ENCODE results near the gene AUP1.
"Not testable (repeated sequence)": the region's sequence is repeated elsewhere in the genome, so short reads cannot be mapped to it uniquely, and the experiment has no call there.

AUP1 gene, protein sequence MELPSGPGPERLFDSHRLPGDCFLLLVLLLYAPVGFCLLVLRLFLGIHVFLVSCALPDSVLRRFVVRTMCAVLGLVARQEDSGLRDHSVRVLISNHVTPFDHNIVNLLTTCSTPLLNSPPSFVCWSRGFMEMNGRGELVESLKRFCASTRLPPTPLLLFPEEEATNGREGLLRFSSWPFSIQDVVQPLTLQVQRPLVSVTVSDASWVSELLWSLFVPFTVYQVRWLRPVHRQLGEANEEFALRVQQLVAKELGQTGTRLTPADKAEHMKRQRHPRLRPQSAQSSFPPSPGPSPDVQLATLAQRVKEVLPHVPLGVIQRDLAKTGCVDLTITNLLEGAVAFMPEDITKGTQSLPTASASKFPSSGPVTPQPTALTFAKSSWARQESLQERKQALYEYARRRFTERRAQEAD

DNA sequence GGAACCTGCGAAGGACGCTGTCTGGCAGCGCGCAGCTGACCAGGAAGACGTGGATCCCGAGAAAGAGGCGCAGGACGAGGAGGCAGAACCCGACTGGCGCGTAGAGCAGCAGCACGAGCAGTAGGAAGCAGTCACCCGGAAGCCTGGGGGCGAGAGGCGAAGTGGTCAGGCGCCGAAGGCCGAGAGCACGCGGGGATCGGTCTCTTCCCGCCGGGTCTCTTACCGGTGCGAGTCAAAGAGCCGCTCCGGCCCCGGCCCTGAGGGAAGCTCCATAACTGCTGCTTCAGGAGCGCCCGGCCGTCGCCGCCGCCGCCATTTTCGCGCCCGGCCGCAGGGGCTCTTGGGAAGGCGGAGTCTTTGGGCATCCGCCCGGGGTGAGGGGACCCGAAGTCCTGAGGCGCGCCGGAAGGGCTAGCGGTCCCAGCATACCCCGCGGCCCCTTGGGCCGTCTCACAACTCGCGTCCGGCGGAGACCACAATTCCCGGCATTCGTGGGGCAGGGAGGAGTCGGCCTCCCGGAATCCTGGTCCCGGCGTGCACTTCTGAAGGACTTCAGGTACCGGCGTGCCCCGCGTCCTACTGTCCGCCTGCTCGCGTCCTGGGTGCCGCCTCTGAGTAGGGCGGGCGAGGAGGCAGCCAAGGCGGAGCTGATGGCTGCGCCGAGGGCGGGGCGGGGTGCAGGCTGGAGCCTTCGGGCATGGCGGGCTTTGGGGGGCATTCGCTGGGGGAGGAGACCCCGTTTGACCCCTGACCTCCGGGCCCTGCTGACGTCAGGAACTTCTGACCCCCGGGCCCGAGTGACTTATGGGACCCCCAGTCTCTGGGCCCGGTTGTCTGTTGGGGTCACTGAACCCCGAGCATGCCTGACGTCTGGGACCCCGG lies at the start of gene AUP1, which contains the start of gene HTRA2:
AUP1 (minus strand) TSS at position 350 of the 882 bp plus-strand sequence; CDS start at position 273, 77 bp downstream.
HTRA2 (plus strand) TSS at position 577 of the 882 bp plus-strand sequence; CDS start at position 651, 74 bp downstream.
- peak; percentile 99 for DNase-seq (ENCODE audit: low spot score)

DNA sequence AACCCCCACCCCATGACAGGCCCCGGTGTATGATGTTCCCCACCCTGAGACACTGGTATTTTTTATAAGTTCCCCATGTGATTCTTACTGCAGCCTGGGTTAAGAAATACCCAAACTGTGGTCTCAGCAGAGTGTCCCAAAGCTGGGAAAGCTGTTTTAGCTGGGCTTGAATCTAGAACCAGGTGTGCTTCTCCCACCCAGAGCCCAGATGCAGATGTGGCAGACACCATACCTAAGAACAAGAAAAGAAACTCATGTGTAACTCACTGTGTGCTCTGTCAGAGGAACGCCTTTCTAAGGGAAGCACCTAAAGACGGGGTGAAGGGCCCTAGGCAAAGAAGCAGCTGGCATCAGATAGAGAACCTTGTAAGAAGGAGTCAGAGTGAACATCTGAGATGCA lies 48.9 kb upstream of the AUP1 start:
- DNase-seq (ENCODE audit: low spot score), result no peak

DNA sequence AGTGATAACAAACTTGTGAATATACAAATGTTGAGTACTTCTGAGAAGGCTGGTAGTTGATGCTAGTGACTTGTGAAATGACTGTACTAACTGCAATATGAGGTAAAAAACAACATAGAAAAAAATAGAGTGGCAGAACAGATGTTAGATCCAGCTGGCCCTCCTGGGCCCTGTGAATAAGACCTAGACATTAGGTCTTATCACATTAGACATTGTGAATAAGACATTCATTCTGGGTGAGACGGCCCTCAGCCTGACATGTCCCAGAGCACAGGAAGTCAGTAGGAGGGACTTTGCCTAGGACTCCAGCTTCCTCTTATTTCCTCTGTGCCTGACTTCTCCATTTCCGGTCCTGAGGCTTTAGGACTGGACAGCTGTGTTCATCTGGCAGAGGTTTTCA lies 47.9 kb upstream of the AUP1 start:
- DNase-seq (ENCODE audit: low spot score), result peak; percentile 29

DNA sequence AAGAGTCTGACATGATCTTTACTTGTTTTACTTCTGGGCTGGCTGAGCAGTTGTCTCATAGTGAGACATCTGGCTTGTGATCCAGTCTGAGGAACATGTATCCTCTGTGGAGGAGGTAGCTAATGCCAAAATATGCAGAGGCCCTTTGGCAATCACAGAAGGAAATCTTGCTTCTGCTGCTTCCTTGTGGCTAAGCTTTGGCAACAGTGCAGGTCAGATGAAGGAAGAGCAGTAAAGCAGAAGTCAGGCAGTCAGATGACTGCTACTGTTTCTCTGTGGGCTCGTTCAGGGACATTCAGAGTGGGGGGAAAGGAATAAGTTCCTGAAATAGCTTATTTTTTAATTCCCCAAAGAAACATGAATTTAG lies 47.3 kb upstream of the AUP1 start:
- peak; percentile 82 for DNase-seq (ENCODE audit: low spot score)

DNA sequence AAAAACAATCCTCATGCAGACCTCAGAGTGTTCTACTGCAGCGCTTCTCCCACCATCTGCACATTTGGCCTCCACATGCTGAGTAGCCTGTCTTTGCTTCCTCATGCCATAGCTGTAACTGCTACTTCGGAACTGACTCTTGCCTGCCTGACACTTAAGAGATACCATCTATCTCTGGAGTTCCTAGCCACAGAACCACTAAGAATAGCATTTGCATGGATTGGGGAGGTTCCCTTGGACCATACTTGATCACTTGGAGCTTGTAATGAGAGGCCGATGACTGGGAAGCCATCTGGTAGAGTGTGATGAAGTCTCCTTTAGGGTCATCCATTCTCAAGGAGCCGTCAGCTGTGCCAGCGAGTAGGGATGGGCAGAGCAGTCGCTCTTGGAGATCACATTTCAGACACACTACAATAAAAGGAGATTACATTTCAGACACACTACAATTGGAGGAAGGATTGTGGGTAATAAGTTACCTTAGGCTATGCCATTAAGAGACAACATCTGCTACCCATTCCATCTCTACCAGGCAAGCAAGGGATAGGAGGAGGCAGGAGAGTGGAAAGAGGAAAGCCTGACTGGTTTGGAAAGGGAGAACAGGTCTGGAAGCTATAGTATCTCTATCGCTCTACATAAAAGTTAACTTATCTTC lies 46.8 kb upstream of the AUP1 start:
- DNase-seq (ENCODE audit: low spot score), result peak; percentile 59

DNA sequence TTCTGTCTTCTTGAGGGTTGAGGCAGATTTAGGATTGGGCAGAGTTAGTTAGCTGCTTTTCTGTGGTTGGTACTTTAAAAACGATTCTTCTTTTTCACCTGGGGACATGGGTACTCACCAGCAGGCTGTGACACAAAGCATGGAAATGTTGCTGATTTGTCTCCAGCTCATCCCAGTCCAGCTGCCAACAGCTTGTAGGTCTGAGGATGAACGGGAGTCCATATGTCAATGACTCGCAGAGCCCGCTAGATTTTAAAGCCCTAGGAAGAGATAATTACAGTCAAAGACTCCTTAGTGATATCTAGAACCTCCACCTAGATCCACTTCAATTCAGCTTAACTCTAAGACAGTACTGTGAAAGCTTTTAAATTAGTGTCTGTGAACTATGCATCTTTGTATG lies 45.8 kb upstream of the AUP1 start:
- DNase-seq (ENCODE audit: low spot score), result no peak

DNA sequence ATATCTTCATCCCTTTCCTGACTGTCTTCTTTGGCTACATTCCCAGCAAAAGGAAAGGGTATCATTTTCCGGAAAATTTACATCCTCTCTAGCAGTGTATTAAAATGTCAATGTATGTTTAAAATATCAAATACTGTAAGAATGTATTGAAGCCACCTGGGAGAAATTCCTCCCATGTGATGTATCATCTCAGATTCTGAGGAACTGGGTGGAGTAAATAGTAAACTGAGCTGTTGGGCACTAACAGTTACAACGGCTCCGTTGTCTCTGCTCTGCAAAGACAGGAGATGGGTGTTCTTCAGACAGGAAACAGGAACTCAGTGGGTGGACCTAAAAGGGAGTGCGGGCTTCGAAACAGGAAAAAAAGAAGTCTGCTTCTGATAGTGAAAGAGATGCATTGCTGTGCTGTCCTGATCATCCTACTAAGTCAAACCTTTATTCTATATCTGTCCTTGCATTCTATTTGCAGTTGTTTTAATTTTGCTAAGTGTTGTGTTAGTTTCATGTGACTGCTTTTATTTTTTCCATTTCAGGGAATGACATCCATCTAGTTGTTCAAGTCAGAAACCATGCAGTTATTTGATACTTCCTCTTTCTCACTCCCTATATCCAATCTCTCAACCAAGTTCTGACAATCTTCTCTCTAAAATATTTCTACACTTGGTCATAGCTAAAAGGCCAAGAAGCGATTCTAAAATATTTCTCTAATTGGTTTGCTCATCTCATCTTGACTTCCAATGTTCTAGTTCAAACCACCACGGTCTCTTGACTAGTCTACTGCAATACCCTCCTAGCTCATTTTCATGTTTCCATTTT lies 44.4 kb upstream of the AUP1 start:
- peak; percentile 51 for DNase-seq (ENCODE audit: low spot score)

DNA sequence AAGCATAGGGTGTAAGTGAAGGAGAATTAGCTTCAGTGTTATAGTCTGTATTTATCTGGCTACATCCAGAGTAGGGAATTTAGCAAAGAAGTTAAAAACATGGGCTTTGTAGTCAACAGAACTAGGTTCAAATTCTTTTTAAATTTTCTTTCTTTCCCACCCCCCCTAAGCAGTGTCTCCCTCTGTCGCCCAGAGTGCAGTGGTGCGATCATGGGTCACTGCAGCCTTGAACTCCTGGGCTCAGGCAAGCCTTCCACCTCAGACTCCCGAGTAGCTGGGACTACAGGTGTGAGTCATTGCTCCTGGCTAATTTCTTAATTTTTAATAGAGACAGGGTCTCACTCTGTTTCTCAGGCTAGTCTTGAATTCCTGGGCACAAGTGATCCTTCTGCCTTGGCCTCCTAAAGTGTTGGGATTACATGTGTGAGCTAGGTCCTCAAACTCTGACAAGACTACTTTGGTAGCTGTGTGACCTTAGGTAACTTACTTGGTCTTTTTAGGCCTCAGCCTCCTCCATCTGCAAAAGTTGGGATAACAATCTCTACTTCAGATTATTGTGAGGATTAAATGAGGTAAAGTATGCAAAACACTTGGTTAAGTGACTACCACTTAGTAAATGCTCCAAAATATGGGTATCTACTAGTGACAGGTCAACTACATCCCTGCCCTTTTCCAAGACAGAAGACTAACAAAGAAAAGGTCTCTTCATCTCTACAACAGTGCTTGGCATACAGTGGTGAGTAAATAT lies 42.8 kb upstream of the AUP1 start:
- no peak for DNase-seq (ENCODE audit: low spot score)

DNA sequence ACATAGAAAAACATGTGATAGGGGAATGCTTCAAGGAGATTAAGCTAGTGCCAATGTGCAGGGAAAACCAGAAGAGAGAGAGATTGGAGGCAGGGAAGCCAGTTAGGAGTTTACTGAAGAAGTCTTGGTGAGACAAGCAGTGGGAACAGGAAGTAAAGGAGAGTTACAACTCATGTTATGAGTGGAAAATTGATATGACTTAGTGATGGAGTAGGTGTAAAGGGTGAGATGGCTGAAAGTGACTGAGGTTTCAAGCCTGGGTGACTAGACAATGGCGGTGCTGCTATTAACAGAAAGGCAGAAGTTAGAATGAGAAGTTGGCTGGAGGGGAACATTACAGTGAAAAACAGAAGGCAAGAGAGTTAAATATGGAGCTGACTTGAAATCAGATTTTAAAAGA lies 41.6 kb upstream of the AUP1 start:
- DNase-seq (ENCODE audit: low spot score), result no peak

DNA sequence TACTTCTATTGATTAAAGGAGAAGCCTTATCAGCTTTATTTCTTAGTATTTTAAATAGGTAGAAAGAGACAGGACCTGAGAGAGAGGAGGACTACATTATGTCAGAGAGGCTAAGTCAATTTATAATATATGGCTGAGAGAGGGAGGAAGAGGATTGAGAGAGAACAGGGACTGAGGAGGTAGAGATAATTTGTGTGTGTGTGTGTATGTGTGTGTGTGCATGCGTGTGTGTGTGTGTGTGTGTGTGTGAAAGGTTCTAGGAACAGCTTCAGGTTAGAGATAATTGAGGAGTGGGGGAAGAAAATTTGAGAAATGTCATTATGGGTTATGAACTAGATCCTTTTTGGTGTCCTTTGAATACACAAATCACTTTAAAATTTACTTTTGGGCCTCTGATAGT lies 40.2 kb upstream of the AUP1 start:
- no peak for DNase-seq (ENCODE audit: low spot score)

DNA sequence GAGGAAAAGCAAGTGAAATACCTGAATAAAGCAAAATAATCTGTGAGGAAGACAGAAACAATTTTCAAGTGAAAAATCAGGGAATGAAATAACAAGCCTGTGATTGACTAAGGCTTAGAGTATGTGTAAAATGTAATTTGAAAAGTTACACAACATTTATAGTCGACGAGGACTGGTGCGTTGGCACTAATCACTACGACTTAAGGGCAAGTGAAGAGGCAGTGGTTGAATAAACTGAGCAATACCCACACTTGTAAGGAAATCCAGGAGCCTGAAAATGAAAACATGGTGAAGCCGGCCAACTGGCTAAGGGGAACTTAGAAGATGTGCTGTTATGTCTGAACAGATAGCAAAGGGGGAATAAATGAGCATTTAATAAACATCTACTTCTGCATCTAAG lies 38.4 kb upstream of the AUP1 start:
- DNase-seq (ENCODE audit: low spot score), result peak; percentile 67

DNA sequence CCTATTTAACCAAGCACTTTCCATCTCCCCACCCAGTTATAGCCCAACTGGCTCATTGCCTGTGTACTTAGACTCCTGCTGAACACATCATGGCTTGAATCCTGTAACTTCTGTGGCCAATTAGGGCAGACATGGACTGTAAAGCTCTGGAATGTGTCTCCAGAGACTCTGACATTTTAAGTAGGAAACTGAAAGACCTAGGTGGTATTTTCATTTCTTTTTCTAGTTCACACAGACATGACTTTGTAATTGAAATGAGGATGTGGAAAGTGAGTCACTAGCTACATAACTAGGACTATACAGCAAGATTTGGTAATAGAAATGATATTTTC lies 37.2 kb upstream of the AUP1 start:
- DNase-seq (ENCODE audit: low spot score), result peak; percentile 81

DNA sequence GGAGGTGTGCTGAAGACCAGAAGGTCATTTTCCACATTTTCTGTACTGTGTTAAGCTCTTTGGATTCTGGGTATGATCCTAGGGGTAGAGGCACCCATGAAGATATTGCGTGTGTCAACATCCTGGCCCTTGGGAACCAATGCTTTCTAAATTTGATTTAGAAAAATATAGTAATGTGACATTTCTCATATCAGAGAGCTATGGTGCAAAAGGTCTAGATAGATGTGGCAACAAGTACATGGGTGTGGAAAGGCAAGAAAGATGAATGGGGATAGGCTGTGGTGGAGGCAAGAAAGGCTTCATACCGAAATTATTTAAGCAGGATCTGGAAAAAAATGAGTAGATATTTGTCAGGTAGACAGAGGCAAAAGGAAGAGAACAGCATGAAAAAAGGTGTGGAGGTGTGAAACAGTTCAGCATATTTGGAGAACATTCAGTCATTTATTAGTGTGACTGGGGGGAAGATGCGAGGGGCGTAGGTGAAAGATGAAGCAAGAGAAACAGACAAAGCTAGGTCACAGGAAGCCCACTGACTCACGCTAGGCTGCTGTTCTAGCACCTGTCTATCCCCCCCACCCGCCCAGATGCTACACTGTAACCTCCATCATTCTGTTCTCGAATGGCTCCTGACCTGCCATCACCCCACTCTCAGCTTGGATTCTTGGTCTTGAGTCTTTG lies 36.7 kb upstream of the AUP1 start:
- no peak for DNase-seq (ENCODE audit: low spot score)

DNA sequence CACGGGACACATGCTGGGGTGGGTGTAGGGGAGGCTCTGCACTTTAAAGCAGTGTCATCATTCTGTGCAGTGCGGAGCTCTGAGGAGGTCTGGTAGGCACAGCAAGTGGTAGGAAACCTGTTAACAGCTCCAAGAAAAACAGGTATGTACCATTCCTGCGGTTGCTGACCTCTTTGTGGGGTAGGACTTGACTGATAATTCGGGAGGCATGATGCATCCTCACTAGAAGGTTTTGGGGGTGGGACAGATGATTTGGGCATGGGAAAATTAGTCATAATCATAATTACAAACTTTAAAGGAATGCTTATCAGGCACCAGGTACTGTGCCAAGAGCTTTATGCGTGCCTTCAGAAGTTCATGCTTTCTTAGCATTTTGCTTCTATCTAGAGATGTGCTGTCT lies 34.7 kb upstream of the AUP1 start:
- peak; percentile 38 for DNase-seq (ENCODE audit: low spot score)

DNA sequence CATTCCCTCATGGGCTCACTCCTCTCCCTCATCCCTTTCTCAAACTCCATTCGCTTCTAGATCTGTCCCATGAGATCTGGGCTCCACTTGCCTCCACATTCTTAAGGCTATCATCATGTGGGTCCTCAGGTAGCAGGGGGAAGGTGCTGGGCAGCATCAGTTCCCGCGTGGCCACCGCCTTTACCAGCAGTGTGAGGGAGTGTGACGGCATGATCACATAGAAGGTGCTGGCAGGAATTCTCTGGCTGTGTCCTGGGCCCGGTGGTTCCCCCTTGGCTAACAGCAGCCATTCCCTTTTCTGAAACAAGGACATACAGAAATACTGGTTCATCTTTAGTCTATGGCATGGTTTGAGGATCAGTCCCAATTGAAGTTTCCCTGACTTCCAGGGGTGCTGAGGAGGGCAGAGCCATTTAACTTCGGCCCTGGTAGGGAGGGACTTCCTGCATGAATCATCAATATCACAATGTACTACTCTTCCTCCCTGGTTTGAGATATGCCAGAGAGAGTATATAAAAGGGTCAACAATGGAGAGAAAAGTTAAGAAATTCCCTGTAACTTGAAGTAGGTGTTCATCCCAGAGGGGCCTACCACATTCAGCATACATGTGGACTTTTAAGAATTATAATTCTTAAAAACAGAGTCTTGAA lies 32.7 kb upstream of the AUP1 start:
- no peak for DNase-seq (ENCODE audit: low spot score)

DNA sequence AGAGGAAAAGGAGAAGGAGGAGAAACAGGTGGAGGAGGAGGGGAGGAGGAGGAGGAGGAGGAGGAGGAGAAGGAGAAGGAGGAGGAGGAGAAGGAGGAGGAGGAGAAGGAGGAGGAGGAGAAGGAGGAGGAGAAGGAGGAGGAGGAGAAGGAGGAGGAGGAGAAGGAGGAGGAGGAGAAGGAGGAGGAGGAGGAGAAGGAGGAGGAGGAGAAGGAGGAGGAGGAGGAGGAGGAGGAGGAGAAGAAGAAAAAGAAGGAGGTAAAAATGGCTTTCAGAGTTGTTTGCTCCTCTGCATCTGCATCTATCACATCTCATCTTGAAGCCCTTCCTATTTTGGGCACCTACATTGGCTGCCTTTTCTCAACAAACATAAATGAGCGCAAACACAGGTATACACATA lies 31.5 kb upstream of the AUP1 start:
- DNase-seq (ENCODE audit: low spot score), result not testable (repeated sequence)

DNA sequence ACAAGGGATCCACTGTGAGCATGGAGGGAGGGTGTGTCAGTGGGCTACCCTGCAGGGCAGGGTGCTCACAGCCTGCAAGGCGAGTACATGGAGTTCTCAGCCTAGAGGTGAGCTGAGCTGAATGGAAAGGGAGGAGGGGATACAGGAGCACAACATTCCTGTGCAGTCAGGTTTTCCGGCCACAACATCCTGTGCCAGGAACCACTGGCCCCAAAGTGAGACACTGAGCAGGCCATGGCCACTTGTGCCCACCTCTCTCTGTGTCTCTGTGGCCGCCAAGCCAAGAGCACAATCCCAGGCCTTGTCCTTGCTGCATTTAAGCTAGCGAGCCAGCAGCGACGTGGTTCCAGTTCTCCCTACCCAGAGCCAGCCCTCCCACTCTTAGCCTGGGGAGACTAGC lies 31.1 kb upstream of the AUP1 start:
- no peak for DNase-seq (ENCODE audit: low spot score)

DNA sequence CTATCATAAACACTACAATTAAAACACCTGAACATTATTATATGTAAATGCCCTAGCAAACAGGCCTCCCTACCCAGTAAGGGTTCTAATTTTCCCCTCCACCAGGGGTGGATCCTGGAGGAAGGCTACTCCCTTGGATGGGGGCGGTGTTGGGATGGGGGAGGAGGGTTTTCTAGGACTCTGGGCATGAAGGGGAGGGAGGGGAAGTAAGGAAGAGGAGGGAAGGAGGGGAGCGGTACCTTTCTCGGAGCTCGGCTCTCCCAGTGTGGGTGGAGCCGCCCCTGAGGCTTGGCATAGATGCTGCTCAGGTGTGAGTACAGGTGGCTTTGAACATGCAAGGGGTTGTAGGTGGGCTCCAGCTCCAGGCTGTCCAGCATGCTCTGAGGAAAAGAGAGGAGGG lies 30.4 kb upstream of the AUP1 start:
- no peak for DNase-seq (ENCODE audit: low spot score)

DNA sequence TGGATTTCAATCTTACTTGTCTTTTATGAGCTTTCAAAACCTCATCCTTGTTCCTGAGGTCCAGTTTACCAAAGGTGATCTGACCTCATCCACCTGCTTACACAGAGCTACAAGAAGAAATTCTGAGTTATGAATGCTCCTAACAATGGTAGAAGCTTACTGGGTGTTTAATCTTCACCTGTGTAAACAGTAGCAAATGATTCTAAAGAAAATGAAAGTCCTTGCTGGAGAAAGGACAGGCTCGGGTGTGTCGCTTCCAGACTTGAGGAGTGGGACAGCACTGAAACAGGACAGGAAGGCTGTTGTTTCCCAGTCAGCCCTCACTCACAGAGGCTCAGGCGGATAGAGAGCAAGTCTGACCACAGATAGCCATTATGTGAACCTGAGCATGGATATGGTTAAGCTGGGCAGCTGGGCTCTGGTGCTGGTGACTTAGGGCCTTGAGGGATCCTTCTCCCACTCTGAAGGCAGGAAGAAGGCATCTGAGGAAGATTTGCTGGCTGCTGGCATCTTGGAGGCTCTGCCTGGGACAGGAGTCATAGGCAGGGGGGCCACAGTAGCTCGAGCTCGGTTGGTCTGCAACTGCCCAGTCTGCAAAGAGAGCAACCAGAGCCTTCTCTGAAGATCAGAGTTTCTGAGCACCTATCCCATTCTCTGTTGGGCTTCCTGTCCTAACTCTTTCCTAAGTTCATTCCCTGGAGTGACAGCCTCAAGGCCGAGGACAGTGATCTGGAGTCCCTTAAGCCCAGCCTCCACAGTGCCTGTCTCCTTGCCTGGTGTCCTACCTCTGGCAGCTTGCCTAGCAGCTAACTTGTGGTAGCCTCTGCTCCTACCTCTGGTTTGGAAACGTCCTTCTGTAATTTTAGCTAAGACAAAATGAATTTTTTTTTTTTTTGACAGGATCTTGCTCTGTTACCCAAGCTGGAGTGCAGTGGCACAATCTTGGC lies 29.1 kb upstream of the AUP1 start:
- DNase-seq (ENCODE audit: low spot score), result no peak
